ENCODE data around the gene ARHGDIB.

DNA sequence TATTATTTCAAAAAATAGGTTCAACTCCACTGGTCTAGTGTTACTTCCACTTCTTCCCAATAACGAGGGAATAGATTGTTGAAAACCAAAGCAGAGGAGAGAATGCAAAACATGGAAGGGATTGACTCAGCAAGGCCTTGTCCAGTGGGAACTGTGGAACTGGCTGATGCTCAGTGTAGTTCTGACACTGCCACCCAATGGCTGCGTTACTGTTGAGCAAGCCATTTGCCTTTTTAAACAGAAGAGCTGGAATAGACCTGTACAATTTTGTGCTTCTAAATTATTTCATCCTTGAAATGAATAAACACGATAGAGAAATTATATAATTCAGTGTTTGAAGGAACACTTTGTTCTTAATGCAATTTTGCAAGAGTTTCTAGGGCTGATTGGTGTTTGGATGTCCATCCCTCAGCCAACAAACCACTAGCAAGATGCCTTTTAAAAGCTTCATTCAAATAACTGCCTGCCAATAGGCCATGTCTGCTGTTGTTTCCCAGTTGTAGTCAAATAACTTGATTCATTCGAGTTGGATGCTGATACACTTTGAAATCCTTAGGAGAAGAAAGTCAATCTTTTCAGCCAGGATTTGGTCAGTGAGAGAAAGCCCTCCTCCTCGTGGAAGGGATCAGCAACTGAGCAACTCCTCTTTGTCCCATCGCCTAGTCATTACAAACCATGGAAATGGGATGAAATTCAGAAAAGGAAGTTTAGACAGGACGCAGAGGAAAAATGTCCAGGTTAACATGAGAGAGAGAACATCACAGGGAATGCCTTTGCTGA, 68.5 kb downstream of the ARHGDIB start:
- TF ChIP-seq MAFK (IDR thresholded peaks at IDR 0.05; ENCODE audit: low read depth, low read length) (no peak), RCOR1 (IDR thresholded peaks at IDR 0.05; ENCODE audit: insufficient replicate concordance, low read length) (no peak)
- TF ChIP-seq, protein P1, sequence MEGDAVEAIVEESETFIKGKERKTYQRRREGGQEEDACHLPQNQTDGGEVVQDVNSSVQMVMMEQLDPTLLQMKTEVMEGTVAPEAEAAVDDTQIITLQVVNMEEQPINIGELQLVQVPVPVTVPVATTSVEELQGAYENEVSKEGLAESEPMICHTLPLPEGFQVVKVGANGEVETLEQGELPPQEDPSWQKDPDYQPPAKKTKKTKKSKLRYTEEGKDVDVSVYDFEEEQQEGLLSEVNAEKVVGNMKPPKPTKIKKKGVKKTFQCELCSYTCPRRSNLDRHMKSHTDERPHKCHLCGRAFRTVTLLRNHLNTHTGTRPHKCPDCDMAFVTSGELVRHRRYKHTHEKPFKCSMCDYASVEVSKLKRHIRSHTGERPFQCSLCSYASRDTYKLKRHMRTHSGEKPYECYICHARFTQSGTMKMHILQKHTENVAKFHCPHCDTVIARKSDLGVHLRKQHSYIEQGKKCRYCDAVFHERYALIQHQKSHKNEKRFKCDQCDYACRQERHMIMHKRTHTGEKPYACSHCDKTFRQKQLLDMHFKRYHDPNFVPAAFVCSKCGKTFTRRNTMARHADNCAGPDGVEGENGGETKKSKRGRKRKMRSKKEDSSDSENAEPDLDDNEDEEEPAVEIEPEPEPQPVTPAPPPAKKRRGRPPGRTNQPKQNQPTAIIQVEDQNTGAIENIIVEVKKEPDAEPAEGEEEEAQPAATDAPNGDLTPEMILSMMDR (conservative IDR thresholded peaks at IDR 0.05; ENCODE audit: low read depth, low read length): no peak
- TF ChIP-seq, protein P2, sequence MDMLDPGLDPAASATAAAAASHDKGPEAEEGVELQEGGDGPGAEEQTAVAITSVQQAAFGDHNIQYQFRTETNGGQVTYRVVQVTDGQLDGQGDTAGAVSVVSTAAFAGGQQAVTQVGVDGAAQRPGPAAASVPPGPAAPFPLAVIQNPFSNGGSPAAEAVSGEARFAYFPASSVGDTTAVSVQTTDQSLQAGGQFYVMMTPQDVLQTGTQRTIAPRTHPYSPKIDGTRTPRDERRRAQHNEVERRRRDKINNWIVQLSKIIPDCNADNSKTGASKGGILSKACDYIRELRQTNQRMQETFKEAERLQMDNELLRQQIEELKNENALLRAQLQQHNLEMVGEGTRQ (IDR thresholded peaks at IDR 0.05; ENCODE audit: low read depth, low read length): no peak
